CD4-positive, CD25-positive, alpha-beta regulatory T cell (primary cell): Measurements from ENCODE around the gene SPACA5B. TPM values are rescaled to one million over a fixed set of nuclear protein-coding genes. Genes with fewer than 3 reads are reported as not detected.
"Not testable (repeated sequence)": the region's sequence is repeated elsewhere in the genome, so short reads cannot be mapped to it uniquely, and the experiment has no call there.

Source experiments
- ATAC-seq, 2 donors: fragments of 150-1000 bp; cut with Tn5 transposase; one replicate each; pipeline ENCODE4 v1.10.0; 2021; ENCODE audit warnings: low read depth in 2 of 2, moderate number of reproducible peaks in 2 of 2, moderate library complexity in 1 of 2
- DNase-seq, 3 donors: peaks; one replicate each; pipeline versions ENCODE4 v3.0.0 to v3.0.0-alpha.2; 2012 to 2022; ENCODE audit warnings: mixed read lengths in 1 of 3
- H3K27ac ChIP-seq: one replicate; pipeline ENCODE4 v1.7.0; 2013; ENCODE audit warnings: mild to moderate bottlenecking, low read length; ENCODE audit not compliant: insufficient read depth, poor library complexity, severe bottlenecking
- H3K27me3 ChIP-seq: one replicate; pipeline ENCODE4 v1.7.0; 2013; ENCODE audit warnings: low read length; ENCODE audit not compliant: control insufficient read depth, insufficient read depth
- H3K36me3 ChIP-seq: one replicate; pipeline ENCODE4 v1.7.0; 2013; ENCODE audit warnings: mild to moderate bottlenecking, low read length, moderate library complexity; ENCODE audit not compliant: control insufficient read depth, insufficient read depth
- H3K4me1 ChIP-seq: 2 replicates; pipeline ENCODE4 v1.7.0; 2013; ENCODE audit warnings: mild to moderate bottlenecking, low read length; ENCODE audit not compliant: insufficient read depth, control insufficient read depth, poor library complexity, severe bottlenecking
- H3K4me3 ChIP-seq: one replicate; pipeline ENCODE4 v1.7.0; 2013; ENCODE audit warnings: low read depth, mild to moderate bottlenecking, low read length, moderate library complexity
- H3K9me3 ChIP-seq, 2 experiments: 1 replicate in 1 of 2; 2 replicates in 1 of 2; pipeline ENCODE4 v1.7.0; 2013; ENCODE audit warnings: low read length in 2 of 2, mild to moderate bottlenecking in 1 of 2, moderate library complexity in 1 of 2; ENCODE audit not compliant: control insufficient read depth in 2 of 2
- H3K27ac Mint-ChIP-seq, 3 donors: one replicate each; pipeline ENCODE4 v1.8.0; 2020 to 2022; ENCODE audit warnings: mild to moderate bottlenecking in 3 of 3, mixed read lengths in 3 of 3, moderate library complexity in 2 of 3
- H3K27me3 Mint-ChIP-seq: one replicate; pipeline ENCODE4 v1.8.0; 2022; ENCODE audit warnings: mild to moderate bottlenecking, mixed read lengths
- H3K36me3 Mint-ChIP-seq: one replicate; pipeline ENCODE4 v1.8.0; 2020; ENCODE audit warnings: mixed read lengths
- H3K4me1 Mint-ChIP-seq, 4 donors: one replicate each; pipeline ENCODE4 v1.8.0; 2020 to 2022; ENCODE audit warnings: mixed read lengths in 4 of 4, mild to moderate bottlenecking in 1 of 4
- H3K4me3 Mint-ChIP-seq, 4 donors: one replicate each; pipeline ENCODE4 v1.8.0; 2020 to 2022; ENCODE audit warnings: mild to moderate bottlenecking in 4 of 4, mixed read lengths in 4 of 4, moderate library complexity in 3 of 4
- H3K9me3 Mint-ChIP-seq, 7 donors: one replicate each; pipeline ENCODE4 v1.8.0; 2020 to 2022; ENCODE audit warnings: mixed read lengths in 7 of 7, mild to moderate bottlenecking in 3 of 7, moderate library complexity in 2 of 7
- polyA plus RNA-seq, 4 donors: library from polyadenylated mRNA; unstranded; fragments of 300-500 nt; fragmentation: Illumina TruSeq; gene quantifications; one replicate each; pipeline ENCODE4 v1.2.3, GENCODE V29; 2021
- total RNA-seq: library from RNA; stranded (reverse); gene quantifications from one replicate; pipeline ENCODE4 v1.2.3, GENCODE V29; 2022

The SPACA5B gene
- total and polyA plus RNA-seq, 5 donors from 2014 or later: not detected

DNA sequence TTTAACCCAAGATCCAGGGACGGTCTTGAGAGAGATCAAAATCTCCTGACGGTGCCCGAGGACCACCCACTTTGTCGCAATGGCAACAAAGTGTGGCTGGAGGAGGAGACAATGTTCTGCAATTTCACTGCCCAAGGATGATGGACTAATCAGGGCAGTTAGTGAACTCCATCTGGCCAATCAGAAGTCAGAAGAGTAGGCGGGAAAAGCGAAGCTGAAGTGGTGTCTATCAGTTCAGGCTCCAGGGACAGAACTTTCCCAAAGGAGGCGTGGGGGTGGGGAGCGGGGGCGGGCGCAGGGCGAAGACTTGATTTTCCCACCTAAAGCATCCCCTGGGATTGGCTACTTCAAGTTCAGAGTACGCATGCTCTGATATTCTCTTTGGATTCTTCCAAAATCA lies 25.6 kb downstream of the SPACA5B start:
- Histone ChIP-seq H3K27me3 (no peaks in the 10 kb centered on the region), H3K27ac (no peak overlapping the region), H3K36me3 (no peaks in the 10 kb centered on the region), H3K4me1 (no peaks in the 10 kb centered on the region), H3K9me3 (no peaks in the 10 kb centered on the region), H3K4me3 (no peak overlapping the region)
- Mint-ChIP-seq H3K4me1 (no peaks in the 10 kb centered on the region), H3K27me3 (peaks cover 4% of the 10 kb centered on the region), H3K9me3 (peaks cover 0 to 2% (median 0%) of the 10 kb centered on the region in 7 donors), H3K4me3 (no peak overlapping the region), H3K27ac (no peak overlapping the region), H3K36me3 (no peaks in the 10 kb centered on the region)
- no peak for ATAC-seq
- no peak for DNase-seq

DNA sequence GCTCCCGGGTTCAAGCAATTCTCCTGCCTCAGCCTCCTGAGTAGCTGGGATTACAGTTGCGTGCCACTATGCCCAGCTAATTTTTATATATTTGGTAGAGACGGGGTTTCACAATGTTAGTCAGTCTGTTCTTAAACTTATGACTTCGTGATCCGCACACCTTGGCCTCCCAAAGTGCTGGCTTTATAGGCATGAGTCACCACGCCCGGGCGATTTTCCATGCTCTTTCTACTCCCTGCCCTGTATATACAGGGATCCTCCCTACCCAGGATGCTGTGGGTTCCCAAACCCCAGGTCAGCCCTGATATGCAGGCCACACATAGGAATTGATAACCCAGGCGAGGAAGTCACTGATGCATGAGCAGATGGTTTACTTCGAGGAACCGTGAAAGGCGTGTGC lies 34.8 kb downstream of the SPACA5B start:
- Mint-ChIP-seq H3K9me3 (peaks cover 0 to 2% (median 0%) of the 10 kb centered on the region in 7 donors), H3K4me1 (no peaks in the 10 kb centered on the region), H3K4me3 (no peak overlapping the region), H3K27ac (no peak overlapping the region), H3K27me3 (no peaks in the 10 kb centered on the region), H3K36me3 (no peaks in the 10 kb centered on the region)
- Histone ChIP-seq H3K9me3 (no peaks in the 10 kb centered on the region), H3K27ac (no peak overlapping the region), H3K27me3 (no peaks in the 10 kb centered on the region), H3K36me3 (no peaks in the 10 kb centered on the region), H3K4me3 (no peak overlapping the region), H3K4me1 (no peaks in the 10 kb centered on the region)
- no peak for ATAC-seq
- DNase-seq: no peak

DNA sequence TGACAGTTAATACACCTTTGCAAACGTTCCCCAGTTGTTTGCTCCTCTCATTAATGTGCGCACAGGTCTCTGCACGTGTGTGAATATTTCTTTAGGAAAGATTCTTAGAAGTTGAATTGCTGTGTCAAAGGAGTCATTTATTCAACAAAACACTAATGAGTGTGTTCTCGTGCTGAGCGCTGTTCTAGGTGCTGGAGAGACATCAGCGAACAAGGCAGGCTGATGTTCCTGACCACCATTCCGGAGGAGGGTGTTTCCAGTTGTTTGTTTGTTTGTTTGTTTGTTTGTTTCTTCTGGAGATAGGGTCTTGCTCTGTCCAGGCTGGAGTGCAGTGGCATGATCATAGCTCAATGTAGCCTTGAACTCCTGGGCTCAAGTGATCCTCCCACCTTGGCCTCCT lies 35.9 kb downstream of the SPACA5B start:
- not testable (repeated sequence) for DNase-seq, H3K4me1 Mint-ChIP-seq, H3K27ac Mint-ChIP-seq, H3K9me3 Mint-ChIP-seq, H3K27ac ChIP-seq, ATAC-seq, H3K4me1 ChIP-seq, H3K4me3 ChIP-seq, H3K36me3 Mint-ChIP-seq, H3K27me3 ChIP-seq, H3K27me3 Mint-ChIP-seq, H3K9me3 ChIP-seq, H3K4me3 Mint-ChIP-seq, H3K36me3 ChIP-seq

DNA sequence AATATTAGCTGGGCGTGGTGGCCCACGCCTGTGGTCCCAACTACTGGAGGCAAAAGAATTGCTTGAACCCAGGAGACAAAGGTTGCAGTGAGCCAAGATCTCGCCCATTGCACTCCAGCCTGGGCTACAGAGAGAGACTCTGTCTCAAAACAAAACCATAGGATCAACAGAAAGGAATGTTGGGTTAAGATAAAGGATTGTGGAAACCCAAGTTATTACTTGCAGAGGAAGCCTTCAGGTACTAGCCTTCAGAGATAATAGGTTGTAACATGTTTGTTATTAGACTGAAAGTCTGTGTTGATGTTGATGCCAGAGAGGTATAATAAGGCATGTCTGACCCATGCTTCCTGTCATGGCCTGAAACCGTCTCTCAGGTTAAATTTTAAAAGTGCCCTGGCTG lies 49.3 kb downstream of the SPACA5B start:
- Mint-ChIP-seq H3K9me3 (peaks cover 0 to 2% (median 0%) of the 10 kb centered on the region in 7 donors), H3K36me3 (no peaks in the 10 kb centered on the region), H3K27ac (no peak overlapping the region), H3K4me1 (no peaks in the 10 kb centered on the region), H3K4me3 (no peak overlapping the region), H3K27me3 (peaks cover 8% of the 10 kb centered on the region)
- H3K4me3 ChIP-seq: no peak overlapping the region
- H3K27me3 ChIP-seq: no peaks in the 10 kb centered on the region
- no peaks in the 10 kb centered on the region for H3K36me3 ChIP-seq
- no peaks in the 10 kb centered on the region for H3K9me3 ChIP-seq
- no peak for ATAC-seq
- H3K27ac ChIP-seq: no peak overlapping the region
- no peaks in the 10 kb centered on the region for H3K4me1 ChIP-seq
- no peak for DNase-seq

DNA sequence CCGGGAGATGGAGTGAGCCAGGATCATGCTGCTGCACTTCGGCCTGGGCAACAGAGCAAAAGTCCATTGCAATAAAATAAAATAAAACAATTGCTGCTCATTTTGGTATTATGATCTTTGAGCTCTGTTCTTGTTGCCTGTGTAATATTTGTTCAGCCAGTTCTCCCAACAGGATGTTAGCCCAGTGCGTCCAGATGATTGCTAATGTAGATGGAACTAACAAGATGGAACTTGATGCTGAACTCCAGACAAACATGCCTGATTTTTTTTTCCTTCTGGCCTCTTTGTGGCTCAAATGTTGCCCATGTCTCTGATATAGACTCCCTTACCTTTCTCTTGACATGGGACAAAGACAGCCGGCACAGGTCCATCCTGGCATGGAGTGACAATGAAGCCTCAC lies 50.4 kb downstream of the SPACA5B start:
- no peak overlapping the region for H3K27ac Mint-ChIP-seq
- H3K27ac ChIP-seq: no peak overlapping the region
- DNase-seq (no peak), ATAC-seq (no peak)
- no peak overlapping the region for H3K4me3 Mint-ChIP-seq
- H3K36me3 ChIP-seq: no peaks in the 10 kb centered on the region
- H3K27me3 Mint-ChIP-seq: no peaks in the 10 kb centered on the region
- H3K4me1 Mint-ChIP-seq: no peaks in the 10 kb centered on the region
- no peaks in the 10 kb centered on the region for H3K27me3 ChIP-seq
- no peaks in the 10 kb centered on the region for H3K4me1 ChIP-seq
- no peaks in the 10 kb centered on the region for H3K9me3 ChIP-seq
- peaks cover 0 to 2% (median 0%) of the 10 kb centered on the region in 7 donors for H3K9me3 Mint-ChIP-seq
- H3K4me3 ChIP-seq: no peak overlapping the region
- H3K36me3 Mint-ChIP-seq: no peaks in the 10 kb centered on the region

DNA sequence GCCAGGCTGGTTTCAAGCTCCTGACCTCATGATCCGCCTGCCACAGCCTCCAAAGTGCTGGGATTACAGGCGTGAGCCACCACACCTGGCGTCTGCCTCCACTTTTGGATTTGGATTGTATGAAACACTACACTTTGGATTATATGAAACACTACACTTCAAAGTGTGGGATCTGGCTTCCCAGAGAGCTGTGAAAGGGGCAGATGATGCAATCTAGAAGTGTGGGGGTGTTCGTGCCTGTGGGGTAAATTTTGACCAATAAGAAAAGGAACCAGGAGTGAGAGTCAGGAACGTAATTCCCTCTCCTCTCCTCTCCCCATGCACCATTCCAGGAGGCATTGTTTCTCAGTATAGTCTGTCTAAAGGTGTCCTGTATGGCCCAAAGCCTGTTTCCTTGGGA lies 51.5 kb downstream of the SPACA5B start:
- H3K36me3 Mint-ChIP-seq: not testable (repeated sequence)

More for the DNA sequence above, 51.5 kb downstream of the SPACA5B start:
- ATAC-seq, H3K9me3 Mint-ChIP-seq, H3K36me3 ChIP-seq, H3K4me3 Mint-ChIP-seq, H3K4me3 ChIP-seq, H3K27me3 Mint-ChIP-seq, H3K27me3 ChIP-seq, H3K9me3 ChIP-seq, H3K4me1 Mint-ChIP-seq, DNase-seq, H3K4me1 ChIP-seq, H3K27ac ChIP-seq: not testable (repeated sequence)
- H3K27ac Mint-ChIP-seq: peak overlapping the region in 1 of 3 donors; percentile 31

Other genes starting within 250 kb of the SPACA5B start
- 7.1 TPM for gene ZNF182, start 126.6 kb upstream of the SPACA5B start, total RNA-seq
- 1 to 10 TPM; 3.0 to 6.2 (median 4.1) TPM for gene ZNF182, start 126.6 kb upstream of the SPACA5B start, polyA plus RNA-seq
- gene SPACA5, start 123.6 kb upstream of the SPACA5B start, total RNA-seq: not detected
- gene SPACA5, start 123.6 kb upstream of the SPACA5B start, polyA plus RNA-seq: under 1 TPM in 1 of 4 donors, not detected in 3; 0.79 TPM
- 1.5 TPM for gene ZNF630, start 59.0 kb upstream of the SPACA5B start, total RNA-seq
- gene ZNF630, start 59.0 kb upstream of the SPACA5B start, polyA plus RNA-seq: 1 to 10 TPM; 1.2 to 2.7 (median 1.9) TPM
- not detected for gene SSX5, start 66.2 kb downstream of the SPACA5B start, total RNA-seq
- not detected for gene SSX5, start 66.2 kb downstream of the SPACA5B start, polyA plus RNA-seq
- gene SSX1, start 124.8 kb downstream of the SPACA5B start, total RNA-seq: not detected
- gene SSX1, start 124.8 kb downstream of the SPACA5B start, polyA plus RNA-seq: not detected
- not detected for gene SSX3, start 226.1 kb downstream of the SPACA5B start, total RNA-seq
- gene SSX3, start 226.1 kb downstream of the SPACA5B start, polyA plus RNA-seq: not detected